G401 (cell line): ENCODE results near the gene LRRC25. TPM values are rescaled to one million over a fixed set of nuclear protein-coding genes. Genes with fewer than 3 reads are reported as not detected.
A peak's percentile ranks its signal among the peaks of the same experiment; 100 is the strongest.
"Not testable (repeated sequence)": the region's sequence is repeated elsewhere in the genome, so short reads cannot be mapped to it uniquely, and the experiment has no call there.

Source experiments
- DNase-seq: peaks from one replicate; pipeline ENCODE4 v3.0.0-alpha.2; 2015; ENCODE audit warnings: low spot score
- in situ Hi-C: cut with HindIII; loops from 2 replicates; pipeline ENCODE4 v1.10.0; 2016; ENCODE audit warnings: low sequenced_read_pairs, mixed read lengths
- total RNA-seq: library from RNA; depleted of rRNA; stranded (reverse); fragments of >200 nt; shearing (Covaris generic); gene quantifications from 2 replicates; pipeline ENCODE4 v1.2.3, GENCODE V29; 2014

LRRC25 gene
- total RNA-seq, 1 experiment from 2014 or later: not detected

DNA sequence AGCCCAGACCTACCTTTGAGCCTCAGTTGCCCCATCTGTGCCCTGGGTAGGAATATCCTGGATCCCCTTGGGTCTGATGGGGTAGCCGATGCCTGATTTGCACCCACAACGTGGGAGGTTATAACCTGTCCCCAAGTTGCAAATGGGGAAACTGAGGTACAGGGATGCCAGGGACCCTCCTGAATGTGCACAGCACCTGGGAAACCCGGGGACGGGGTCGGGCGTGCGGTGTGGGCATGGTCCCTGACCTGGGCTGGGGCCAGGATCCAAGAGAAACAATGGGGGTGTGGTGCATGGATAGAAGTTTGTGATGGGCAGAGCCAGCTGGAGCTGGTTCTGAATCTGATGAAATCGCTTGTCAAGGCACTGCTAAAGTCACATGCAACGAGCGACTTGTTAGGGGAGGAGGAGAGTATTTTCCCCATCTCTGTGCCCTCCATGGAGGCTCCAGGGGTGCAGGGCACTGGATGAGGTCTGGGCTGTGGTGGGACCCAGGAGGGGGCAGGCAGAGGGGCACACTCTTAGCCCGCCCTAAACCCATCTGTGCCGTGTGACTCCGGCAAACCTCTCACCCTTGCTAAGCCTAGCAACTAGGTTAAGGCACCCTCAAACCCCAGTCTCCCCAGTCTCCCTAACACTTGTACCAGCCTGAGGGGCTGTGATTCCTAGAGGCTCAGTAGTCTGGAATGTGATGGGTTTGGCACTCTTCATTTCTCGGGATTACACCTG, 10.7 kb downstream of the LRRC25 start:
- no peak for DNase-seq
- in situ Hi-C loops: no loop called here

DNA sequence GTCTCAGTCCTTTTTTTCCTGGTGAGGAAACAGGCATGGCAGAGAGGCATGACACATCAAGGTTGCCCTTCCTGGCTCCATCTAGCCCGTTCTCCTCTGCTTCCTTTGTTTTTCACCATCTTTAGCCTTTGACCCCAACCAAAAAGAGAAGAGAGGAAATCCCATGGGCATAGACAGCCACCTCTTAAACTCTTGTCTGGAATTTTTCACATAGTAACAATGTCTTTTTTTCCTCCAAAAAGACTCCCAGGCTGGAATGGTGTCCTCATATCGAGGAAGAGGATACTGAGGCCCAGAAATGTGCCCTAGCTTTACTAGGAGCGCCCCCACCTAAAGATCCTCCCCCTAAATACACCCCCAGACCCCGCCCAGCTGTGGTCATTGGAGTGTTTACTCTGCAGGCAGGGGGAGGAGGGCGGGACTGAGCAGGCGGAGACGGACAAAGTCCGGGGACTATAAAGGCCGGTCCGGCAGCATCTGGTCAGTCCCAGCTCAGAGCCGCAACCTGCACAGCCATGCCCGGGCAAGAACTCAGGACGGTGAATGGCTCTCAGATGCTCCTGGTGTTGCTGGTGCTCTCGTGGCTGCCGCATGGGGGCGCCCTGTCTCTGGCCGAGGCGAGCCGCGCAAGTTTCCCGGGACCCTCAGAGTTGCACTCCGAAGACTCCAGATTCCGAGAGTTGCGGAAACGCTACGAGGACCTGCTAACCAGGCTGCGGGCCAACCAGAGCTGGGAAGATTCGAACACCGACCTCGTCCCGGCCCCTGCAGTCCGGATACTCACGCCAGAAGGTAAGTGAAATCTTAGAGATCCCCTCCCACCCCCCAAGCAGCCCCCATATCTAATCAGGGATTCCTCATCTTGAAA, 11.5 kb downstream of the LRRC25 start, which contains the start of gene GDF15:
TSS of gene GDF15 (plus strand) at position 484 of the 868 bp plus-strand sequence. CDS start at position 516, 32 bp downstream.
- peak; percentile 64 for DNase-seq
- in situ Hi-C loops: no loop called here

DNA sequence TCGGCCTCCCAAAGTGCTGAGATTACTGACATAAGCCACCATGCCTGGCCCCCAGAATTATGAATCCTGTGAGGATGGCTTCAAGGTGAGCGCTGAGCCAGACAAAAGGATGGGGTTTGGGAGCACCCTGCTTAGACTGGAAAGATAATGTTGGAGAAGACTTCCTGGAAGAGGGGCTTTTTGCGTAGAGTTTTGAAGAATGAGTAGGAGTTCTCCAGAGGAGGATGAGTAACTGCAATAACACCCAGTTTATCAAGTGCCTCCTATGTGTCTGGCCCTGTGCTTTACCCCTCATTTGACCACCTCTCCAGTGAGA, 12.1 kb downstream of the LRRC25 start:
- in situ Hi-C loops: no loop called here
- DNase-seq: no peak

DNA sequence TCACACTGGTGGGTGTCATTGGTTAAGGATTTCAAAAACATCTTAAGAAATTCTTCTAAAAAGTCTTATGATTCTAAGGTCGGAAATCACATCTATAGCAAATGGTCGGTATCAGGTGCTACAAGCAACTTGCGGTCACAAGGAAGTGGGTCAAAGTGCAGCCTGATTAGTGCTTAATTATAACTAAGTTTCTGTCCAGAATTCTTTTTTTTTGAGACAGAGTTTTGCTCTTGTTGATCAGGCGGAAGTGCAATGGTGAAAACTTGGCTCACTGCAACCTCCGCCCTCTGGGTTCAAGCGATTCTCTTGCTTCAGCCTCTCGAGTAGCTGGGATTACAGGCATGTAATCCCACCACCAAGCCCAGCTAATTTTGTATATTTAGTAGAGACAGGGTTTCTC, 12.6 kb downstream of the LRRC25 start:
- in situ Hi-C loops: no loop called here
- DNase-seq: no peak

DNA sequence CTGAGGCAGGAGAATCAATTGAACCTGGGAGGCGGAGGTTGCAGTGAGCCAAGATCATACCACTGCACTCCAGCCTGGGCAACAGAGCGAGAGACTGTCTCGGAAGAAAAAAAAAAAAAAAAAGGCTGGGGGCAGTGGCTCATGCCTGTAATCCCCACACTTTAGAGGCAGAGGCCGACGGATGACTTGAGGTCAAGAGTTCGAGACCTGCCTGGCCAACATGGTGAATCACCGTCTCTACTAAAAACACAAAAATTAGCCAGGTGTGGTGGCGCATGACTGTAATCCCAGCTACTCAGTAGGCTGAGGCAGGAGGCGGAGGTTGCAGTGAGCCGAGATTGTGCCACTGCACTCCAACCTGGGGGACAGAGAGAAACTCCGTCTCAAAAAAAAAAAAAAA, 13.8 kb downstream of the LRRC25 start:
- in situ Hi-C loops, DNase-seq: not testable (repeated sequence)

DNA sequence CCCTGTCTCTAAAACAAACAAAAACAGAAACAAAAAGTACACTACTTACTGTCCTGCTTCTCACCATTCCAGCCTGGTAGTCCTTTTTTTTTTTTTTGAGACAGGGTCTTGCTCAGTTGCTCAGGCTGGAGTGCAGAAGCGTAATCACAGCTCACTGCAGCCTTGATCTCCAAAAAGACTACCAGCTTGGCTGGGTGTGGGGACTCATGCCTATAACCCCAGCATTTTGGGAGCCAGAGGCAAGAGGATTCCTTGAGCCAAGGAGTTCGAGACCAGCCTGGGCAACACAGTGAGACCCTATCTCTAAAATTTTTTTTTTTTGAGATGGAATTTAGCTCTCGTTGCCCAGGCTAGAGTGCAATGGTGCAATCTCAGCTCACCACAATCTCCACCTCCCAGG, 16.6 kb downstream of the LRRC25 start:
- no peak for DNase-seq
- in situ Hi-C loops: no loop called here

DNA sequence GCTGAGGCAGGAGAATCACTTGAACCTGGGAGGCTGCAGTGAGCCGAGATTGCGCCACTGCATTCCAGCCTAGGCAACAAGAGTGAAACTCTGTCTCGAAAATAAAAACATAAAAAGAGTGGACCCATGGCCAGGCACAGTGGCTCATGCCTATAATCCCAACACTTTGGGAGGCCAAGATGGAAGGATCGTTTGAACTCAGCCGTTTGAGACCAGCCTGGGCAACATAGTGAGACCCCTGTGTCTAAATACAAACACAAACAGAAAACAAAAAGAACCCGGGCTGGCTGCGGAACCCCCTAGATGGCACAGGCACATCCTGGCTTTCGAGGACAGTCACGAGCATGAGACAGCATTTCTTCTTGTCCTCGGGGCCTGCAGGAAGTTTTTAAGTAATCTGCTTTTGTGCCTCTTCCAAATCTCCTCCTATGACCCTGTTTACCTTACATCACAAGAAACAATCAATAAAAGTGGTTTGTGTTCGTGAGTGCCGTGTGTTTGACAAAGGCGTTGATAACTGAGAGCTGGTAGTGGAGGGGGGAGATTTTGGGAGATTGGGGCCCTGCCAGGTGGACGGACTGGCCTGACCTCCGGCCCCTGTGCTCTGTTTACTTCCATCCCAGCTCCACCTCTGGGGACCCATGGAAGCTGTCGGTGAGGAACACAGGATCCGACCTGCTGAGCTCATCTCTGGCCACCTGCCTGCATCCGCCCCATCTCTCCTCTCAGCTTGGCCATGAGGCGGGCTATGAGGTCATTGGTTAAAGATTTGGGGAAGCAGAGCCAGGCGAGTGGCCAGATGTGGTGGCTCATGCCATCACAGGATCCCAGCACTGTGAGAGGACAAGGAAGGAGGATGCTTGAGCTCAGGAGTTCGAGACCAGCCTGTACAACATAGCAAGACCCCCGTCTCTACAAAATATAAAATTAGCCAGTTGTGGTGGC, 17.3 kb downstream of the LRRC25 start:
- in situ Hi-C loops: no loop called here
- DNase-seq: no peak

DNA sequence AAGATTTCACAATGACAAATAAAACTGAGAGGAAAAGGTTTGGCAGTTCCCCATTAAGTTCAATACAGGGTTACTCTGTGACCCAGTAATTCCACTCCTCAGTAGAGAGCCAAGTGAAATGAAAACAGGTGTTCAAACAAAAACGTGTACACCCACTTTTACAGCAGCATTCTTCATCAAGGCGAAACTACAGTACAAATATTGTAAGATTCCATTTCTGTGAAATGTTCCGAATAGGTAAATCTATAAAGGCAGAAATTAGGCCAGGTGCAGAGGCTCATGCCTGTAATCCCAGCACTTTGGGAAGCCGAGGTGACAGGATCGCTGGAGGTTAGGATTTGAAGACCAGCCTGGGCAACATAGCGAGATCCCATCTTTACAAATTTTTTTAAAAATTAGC, 20.4 kb downstream of the LRRC25 start:
- no peak for DNase-seq
- in situ Hi-C loops: no loop called here

DNA sequence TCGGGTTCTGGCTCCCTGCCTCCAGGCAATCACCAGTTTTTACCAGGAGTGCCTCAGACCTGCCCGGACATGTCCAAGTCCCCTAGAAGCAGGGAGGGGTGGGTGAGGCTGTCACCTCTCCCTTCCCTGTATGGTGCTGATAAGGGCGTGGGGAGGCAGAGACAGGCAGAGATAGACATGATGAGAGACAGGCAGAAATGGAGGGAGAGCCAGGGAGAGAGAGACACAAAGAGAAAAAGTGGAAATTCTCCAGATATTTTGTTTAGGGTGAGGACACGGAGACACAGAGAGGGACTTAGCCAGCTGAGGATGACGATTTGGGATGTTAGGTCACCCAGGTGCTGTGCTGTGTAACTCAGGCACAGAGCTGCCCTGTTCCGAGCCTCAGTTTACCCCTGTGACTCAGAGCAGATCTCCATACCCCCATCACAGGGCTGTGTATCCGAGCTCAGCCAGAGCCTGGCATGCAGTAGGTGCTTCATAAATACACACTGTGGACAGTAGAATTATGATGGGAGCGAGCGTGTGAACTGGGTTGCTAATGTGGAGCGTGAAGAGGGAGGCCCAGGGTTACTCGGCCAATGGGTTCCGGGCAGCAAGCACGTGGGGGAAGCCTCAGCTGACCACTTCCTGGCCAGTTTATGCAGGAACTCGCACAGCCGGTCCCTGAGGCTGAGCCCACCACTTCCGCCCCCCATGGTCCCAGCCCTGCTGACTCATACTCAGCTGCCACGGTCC, 23.4 kb downstream of the LRRC25 start:
- peak; percentile 72 for DNase-seq
- in situ Hi-C loops: no loop called here

DNA sequence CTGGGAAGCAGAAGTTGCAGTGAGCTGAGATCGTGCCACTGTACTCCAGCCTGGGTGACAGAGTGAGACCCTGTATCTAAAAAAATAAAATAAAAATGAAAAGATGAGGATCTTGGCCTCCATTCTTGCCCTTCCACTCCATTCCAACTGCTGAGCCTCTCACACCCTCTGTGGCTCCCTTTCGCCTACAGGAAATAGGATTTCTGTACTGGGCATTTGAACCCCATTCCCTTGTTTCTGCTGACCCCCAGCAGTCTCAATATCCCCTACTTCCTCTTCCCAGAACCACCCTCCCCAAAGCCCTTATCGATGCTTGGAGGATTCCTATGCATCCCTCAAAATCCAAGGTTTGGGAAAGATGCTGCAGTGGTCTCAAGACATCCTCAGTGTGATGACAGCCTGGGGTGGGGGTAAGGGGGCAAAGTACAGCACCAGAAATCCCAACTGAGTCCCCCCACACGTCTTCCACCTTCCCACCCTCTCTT, 24.0 kb downstream of the LRRC25 start:
- in situ Hi-C loops: no loop called here
- DNase-seq: no peak

DNA sequence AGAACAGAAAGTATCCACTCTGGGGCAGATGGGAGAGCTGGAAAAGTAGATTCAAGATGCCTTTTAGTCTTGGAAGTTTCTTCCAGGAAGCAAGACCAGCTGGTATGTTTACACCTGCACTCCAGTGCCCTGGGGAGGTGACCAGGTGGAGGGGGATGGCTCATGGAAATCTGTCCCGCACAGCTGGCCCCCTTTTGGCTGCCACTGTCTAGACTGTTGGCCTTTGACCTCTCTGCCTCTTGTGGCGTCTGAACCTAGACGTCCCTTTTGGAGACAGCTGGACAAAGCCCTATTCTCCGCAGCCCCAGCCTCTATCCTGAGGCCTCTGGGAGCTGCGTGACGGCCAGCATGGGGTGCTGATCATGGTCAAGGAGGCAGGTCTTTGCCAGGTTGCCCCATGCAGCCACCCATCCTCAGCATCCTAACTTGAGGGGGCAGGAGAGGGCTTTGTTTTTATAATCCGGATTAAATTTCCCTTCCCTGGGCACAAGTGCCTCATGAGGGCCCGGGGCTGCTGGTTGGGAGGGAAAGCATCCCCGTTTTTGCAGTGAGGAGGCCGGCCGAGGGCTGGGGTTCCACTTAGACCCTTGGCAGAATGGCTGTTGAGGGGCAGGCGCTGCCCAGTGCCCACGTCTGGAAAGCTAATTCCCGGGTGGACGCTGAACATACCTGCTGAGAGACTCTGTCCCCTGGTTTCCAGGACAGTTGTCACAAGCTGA, 28.8 kb downstream of the LRRC25 start:
- DNase-seq: no peak
- in situ Hi-C loops: no loop called here

DNA sequence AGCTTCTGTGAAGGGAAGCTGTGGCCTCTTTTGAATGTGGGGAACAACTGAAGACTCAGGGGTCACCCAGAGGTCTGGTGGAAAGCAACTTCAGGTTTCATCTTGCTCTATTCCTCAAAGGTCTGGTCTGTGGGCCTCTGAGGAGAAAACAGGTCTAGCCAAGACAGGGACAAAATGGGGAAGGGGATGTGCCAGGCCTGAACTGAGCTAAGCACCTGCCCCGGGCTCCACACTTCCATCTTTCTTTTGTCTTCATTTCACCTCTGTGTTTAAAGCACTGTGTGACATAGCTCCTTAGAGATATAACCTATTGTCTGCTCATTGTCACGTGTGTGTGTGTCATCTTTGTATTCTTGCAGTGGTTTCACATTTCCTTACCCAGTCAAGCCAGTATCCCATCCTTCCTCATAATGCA, 31.4 kb downstream of the LRRC25 start:
- in situ Hi-C loops: no loop called here
- DNase-seq: no peak

DNA sequence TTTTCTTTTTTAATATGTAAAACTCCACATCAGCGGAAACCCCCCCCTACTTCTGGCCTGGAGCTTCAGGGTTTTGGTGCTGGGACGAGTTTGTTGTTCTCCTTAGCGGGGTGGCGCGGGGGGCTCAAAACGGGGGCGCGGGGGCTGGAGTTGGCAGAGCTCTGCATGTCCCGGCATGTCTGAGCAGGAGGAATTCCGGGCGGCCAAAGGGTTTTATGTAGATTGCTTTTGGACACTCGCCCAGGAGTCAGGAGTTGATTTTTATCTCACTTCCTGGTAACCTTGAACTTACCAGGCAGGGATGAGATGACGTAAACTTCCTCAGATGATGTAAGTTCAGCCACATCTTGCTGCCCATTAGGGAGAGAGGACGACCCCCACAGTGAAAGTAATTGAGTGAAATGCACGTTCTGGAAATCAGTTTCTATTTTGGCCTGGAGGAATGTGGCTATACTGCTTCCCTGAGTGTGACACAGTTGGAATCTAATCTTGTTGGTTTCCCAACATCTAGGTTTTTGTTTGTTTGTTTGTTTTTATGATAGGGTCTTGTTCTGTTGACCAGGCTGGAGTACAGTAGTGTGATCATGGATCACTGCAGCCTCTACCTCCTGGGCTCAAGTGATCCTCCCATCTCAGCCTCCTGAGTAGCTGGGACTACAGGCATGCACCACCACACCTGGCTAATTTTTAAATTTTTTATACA, 32.4 kb downstream of the LRRC25 start:
- in situ Hi-C loops: no loop called here
- DNase-seq: peak; percentile 56

DNA sequence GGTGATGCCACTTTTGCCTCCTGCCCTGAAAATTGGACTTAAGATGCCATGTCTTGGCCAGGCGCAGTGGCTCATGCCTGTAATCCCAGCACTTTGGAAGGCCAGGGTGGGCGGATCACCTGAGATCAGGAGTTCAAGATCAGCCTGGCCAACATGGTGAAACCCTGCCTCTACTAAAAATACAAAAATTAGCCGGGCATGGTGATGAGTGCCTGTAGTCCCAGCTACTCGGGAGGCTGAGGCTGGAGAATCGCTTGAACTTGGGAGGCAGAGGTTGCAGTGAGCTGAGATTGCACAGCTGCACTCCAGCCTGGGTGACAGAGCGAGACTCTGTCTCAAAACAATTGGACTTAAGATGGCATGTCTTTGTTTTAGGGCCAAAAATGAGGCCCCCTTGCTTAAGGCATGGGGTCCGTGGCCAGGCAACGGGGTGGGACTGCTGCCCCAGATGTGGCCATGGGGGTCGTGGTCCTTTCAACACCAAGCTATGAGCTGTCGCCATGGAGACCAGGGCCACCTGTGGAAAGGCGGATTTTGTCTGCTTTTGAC, 33.1 kb downstream of the LRRC25 start:
- DNase-seq, in situ Hi-C loops: not testable (repeated sequence)

DNA sequence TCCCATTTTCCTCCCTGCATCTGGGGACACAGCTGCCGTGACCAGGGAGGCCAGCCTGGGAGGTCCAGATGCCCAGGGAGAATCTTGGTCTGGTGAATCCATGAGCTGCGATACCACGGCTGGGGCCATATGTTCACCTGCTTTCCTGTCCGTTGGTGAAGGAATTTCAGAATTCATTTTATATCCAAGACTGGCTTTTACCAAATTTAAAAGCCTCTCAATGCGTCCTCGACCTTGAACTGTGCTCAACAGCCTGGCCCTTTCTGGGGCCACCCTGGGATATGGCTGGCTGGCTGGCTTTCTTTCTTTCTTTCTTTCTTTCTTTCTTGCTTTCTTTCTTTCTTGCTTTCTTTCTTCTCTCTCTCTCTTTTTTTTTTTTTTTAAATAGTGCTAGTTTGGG, 33.6 kb downstream of the LRRC25 start:
- in situ Hi-C loops: no loop called here

DNA sequence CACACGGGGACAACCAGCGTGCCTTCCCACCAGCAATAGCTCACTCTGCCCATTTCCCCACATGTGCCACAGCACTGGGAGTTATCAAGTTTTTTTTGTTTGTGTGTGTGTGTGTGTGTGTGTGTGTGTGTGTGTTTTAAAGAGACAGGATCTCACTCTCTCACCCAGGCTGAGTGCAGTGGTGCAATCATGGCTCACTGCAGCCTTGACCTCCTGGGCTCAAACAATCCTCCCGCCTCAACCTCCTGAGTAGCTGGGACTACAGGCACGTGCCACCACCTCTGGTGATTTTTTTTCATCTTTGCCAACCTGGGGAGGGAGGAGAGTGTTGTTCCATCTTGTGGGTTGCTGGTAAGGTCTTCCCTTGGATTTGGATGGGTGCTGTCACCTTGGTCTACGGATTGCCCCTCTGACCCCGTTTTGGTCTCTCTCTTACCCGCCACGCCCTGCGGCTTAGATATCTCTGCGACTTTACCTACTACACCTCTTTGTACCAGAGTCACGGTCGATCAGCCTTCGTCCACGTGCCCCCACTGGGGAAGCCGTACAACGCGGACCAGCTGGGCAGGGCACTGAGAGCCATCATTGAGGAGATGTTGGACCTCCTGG, 34.4 kb downstream of the LRRC25 start:
- DNase-seq: no peak
- in situ Hi-C loops: no loop called here

More for the DNA sequence above, 33.6 kb downstream of the LRRC25 start:
- no peak for DNase-seq

DNA sequence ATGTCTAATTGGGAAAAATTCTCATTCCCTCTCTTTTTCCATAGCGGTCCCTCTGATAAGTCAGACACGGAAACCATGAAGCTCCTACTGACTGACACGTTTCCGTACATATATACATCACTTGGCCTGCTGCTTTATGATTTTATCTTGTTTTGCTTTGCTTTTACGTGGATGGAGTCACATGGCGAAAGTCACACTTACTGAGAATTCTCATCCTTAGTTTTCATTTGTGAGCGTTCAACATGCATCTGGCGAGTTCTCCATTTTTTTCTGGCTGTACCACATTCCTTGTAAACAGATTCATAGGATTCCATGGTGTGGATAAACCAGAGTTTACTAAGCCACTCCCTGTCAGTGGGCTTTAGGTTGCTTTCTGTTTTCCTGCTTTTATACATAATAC, 35.8 kb downstream of the LRRC25 start:
- in situ Hi-C loops: no loop called here
- DNase-seq: no peak
